B cell (primary cell): ENCODE measurements around the gene SCN2B. TPM values are rescaled to one million over a fixed set of nuclear protein-coding genes. Genes with fewer than 3 reads are reported as not detected.

Experiments used
- ATAC-seq: fragments of 200-7000 bp; cut with Tn5 transposase; one replicate; pipeline ENCODE4 v1.10.0; 2021; ENCODE audit warnings: low read depth, mild to moderate bottlenecking, moderate number of reproducible peaks, moderate library complexity
- CTCF ChIA-PET: fragments of 350-600 bp; sonication (Branson Sonifier 250); formaldehyde crosslinking; loops from one replicate; lab custom pipeline; 2021; ENCODE audit warnings: antibody characterized with exemption, inconsistent platforms; lab: Charles Lee
- POLR2A ChIA-PET: fragments of 350-600 bp; sonication (Branson Sonifier 250); formaldehyde crosslinking; loops from one replicate; lab custom pipeline; 2021; ENCODE audit warnings: antibody characterized with exemption; lab: Charles Lee
- DNase-seq: peaks from one replicate; pipeline ENCODE4 v3.0.0; 2013
- H2AFZ ChIP-seq: 2 replicates; pipeline ENCODE4 v1.6.1; 2012; ENCODE audit warnings: mild to moderate bottlenecking, low read depth, low read length; ENCODE audit not compliant: insufficient read depth, poor library complexity, severe bottlenecking
- H3K27ac ChIP-seq, 2 donors: 1 replicate in 1 of 2; 2 replicates in 1 of 2; pipeline ENCODE4 v1.5.1; 2012 to 2013; ENCODE audit warnings: low read length in 2 of 2, mild to moderate bottlenecking in 2 of 2, moderate library complexity in 1 of 2
- H3K27me3 ChIP-seq, 4 experiments: fragments of 200-600 bp in 1 of 4; sonication (generic) in 1 of 4; replicated peaks in 1 of 4; 1 replicate in 2 of 4; 2 replicates in 2 of 4; pipeline versions ENCODE4 v1.6.1 to v1.7.0; 2013 to 2016; ENCODE audit warnings: low read length in 3 of 4, mild to moderate bottlenecking in 2 of 4, mixed read lengths in 1 of 4, moderate library complexity in 1 of 4; ENCODE audit not compliant: insufficient read depth in 4 of 4, control insufficient read depth in 3 of 4; ENCODE audit errors: control extremely low read depth in 1 of 4
- H3K36me3 ChIP-seq, 2 experiments: replicated peaks in 1 of 2; 1 replicate in 1 of 2; 2 replicates in 1 of 2; pipeline versions ENCODE4 v1.6.1 to v1.7.1; 2013; ENCODE audit warnings: low read length in 1 of 2; ENCODE audit not compliant: insufficient read depth in 2 of 2, control insufficient read depth in 1 of 2; ENCODE audit errors: control extremely low read depth in 1 of 2, extremely low read depth in 1 of 2
- H3K4me1 ChIP-seq, 2 donors: fragments of 200-600 bp in 1 of 2; sonication (generic) in 1 of 2; 1 replicate in 1 of 2; 2 replicates in 1 of 2; pipeline versions ENCODE4 v1.5.1 to v1.6.1; 2013 to 2017; ENCODE audit warnings: low read length in 2 of 2; ENCODE audit not compliant: control insufficient read depth in 2 of 2, insufficient read depth in 2 of 2
- H3K4me2 ChIP-seq: replicated peaks from 2 replicates; pipeline ENCODE3; 2012; ENCODE audit warnings: mild to moderate bottlenecking, low read depth, low read length; ENCODE audit not compliant: poor library complexity, severe bottlenecking
- H3K4me3 ChIP-seq, 5 experiments: fragments of 200-600 bp in 1 of 5; sonication (generic) in 1 of 5; 1 replicate in 3 of 5; 2 replicates in 2 of 5; pipeline versions ENCODE4 v1.5.1 to v1.7.0; 2011 to 2016; ENCODE audit warnings: low read length in 4 of 5, mild to moderate bottlenecking in 4 of 5, low read depth in 2 of 5, control low read depth in 1 of 5, moderate library complexity in 1 of 5; ENCODE audit not compliant: insufficient read depth in 1 of 5; ENCODE audit errors: control extremely low read depth in 1 of 5, extremely low read depth in 1 of 5
- H3K79me2 ChIP-seq: fragments of 200-600 bp; sonication (generic); one replicate; pipeline ENCODE4 v1.6.0; 2016; ENCODE audit warnings: low read length; ENCODE audit not compliant: control insufficient read depth, insufficient read depth
- H3K9ac ChIP-seq: fragments of 200-600 bp; sonication (generic); 2 replicates; pipeline ENCODE4 v1.6.1; 2017; ENCODE audit warnings: mild to moderate bottlenecking, low read length, moderate library complexity
- H3K9me3 ChIP-seq, 3 donors: one replicate each; pipeline versions ENCODE4 v1.6.1 to v1.7.1; 2013; ENCODE audit warnings: low read length in 2 of 3; ENCODE audit not compliant: control insufficient read depth in 2 of 3, insufficient read depth in 1 of 3; ENCODE audit errors: control extremely low read depth in 1 of 3
- H4K20me1 ChIP-seq: 2 replicates; pipeline ENCODE4 v1.6.0; 2012; ENCODE audit warnings: mild to moderate bottlenecking, low read length; ENCODE audit not compliant: insufficient read depth, control insufficient read depth, poor library complexity, severe bottlenecking
- H3K27ac Mint-ChIP-seq: one replicate; pipeline ENCODE4 v1.8.0; 2021; ENCODE audit warnings: mixed read lengths
- H3K27me3 Mint-ChIP-seq: one replicate; pipeline ENCODE4 v1.8.0; 2021; ENCODE audit warnings: mixed read lengths
- H3K4me1 Mint-ChIP-seq: one replicate; pipeline ENCODE4 v1.8.0; 2021; ENCODE audit warnings: mixed read lengths
- H3K4me3 Mint-ChIP-seq: one replicate; pipeline ENCODE4 v1.8.0; 2021; ENCODE audit warnings: mixed read lengths
- H3K9me3 Mint-ChIP-seq: one replicate; pipeline ENCODE4 v1.8.0; 2022; ENCODE audit warnings: mixed read lengths; ENCODE audit not compliant: insufficient read depth
- EZH2 ChIP-seq: IDR thresholded peaks from 2 replicates; pipeline ENCODE4 v1.6.1; 2012; ENCODE audit warnings: borderline replicate concordance, low read depth, mild to moderate bottlenecking, moderate library complexity, low read length; ENCODE audit not compliant: insufficient read depth, poor library complexity, severe bottlenecking
- WGBS: methylation state at CpG from one replicate; pipeline ENCODE4 v1.1.5; 2013; ENCODE audit warnings: missing lambda C conversion rate; ENCODE audit not compliant: insufficient coverage; 5-methylcytosine and 5-hydroxymethylcytosine counted together
- intact Hi-C: fragments of 100-400 bp; cut with micrococcal nuclease; formaldehyde crosslinking; loops from one replicate; pipeline ENCODE4 v1.10.0; 2022
- polyA minus RNA-seq: library from RNA; depleted of rRNA, polyadenylated mRNA; stranded (reverse); fragments of >200 nt; gene quantifications from 2 replicates; pipeline ENCODE4 v1.2.3, GENCODE V29; 2012
- polyA plus RNA-seq: library from polyadenylated mRNA; depleted of rRNA; stranded (reverse); fragments of >200 nt; gene quantifications from 2 replicates; pipeline ENCODE4 v1.2.3, GENCODE V29; 2012
- total RNA-seq, 2 donors: library from RNA; stranded (reverse); fragments of 120-200 nt in 1 of 2; gene quantifications; 1 replicate in 1 of 2; 2 replicates in 1 of 2; pipeline versions ENCODE4 v1.2.3 to v1.2.4, GENCODE V29; 2013 to 2022
- TF ChIP-seq, protein P1 (sequence below): fragments of 200-600 bp; IDR thresholded peaks from one replicate; pipeline ENCODE4 v1.8.0; 2022; ENCODE audit warnings: antibody characterized with exemption, mild to moderate bottlenecking

SCN2B gene, protein sequence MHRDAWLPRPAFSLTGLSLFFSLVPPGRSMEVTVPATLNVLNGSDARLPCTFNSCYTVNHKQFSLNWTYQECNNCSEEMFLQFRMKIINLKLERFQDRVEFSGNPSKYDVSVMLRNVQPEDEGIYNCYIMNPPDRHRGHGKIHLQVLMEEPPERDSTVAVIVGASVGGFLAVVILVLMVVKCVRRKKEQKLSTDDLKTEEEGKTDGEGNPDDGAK
- total RNA-seq (not detected in 2 replicates), polyA plus RNA-seq (not detected in 2 replicates), polyA minus RNA-seq (0.07 TPM in 1 of 2 replicates, not detected in the other)
- total RNA-seq (2013), result 0.05 TPM

DNA sequence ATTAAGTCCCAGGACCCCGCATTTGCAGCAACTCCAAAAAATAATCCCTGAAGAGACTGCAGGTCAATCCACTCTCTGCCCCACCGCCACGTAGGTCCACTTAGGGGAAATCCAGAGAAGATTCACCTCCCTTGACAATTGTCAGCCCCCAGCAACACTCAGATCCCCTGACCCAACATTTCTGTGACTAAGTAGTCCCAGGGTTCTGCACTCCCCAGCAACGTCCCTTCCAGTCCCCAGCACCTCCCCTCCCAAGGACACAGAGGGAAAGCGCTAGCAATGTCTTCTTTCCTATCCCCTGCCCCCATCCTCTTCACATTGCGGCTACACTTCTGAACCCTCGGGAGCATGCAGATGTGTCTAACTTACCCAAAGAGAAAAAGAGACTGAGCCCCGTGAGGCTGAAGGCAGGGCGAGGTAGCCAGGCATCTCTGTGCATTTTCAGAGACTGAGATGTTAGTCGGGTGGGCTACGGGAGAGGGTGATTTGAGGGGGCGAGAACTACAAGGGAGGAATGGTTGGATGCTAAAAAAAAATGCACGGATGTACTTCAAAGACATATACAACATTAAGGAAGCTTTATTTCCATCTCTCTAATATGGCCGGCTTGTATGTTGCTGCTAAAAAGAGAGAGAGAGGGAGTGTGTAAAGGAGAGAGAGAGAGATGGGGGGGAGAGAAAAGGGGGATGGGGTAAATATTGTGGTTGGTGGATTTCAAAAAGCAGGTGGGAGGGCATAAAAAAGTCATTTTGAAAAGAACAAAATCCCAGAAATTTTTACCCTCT, at the start of gene SCN2B:
SCN2B (minus strand) TSS at position 647 of the 785 bp plus-strand sequence; CDS start at position 439, 208 bp downstream.
- Histone ChIP-seq H4K20me1 (no peaks in the 10 kb centered on the region), H3K4me1 (peaks cover 0 to 5% of the 10 kb centered on the region in 2 donors), H3K4me3 (no peak within 1 kb of the TSS), H3K9me3 (no peaks in the 10 kb centered on the region), H2AFZ (no peak within 1 kb of the TSS), H3K27me3 (peaks cover 0 to 15% (median 0%) of the 10 kb centered on the region in 4 experiments), H3K36me3 (no peaks in the 10 kb centered on the region), H3K27ac (no peak within 1 kb of the TSS), H3K4me2 (no peak within 1 kb of the TSS), H3K9ac (no peak within 1 kb of the TSS), H3K79me2 (no peaks in the 10 kb centered on the region)
- no peaks in the 10 kb centered on the region for H3K9me3 Mint-ChIP-seq
- ChIA-PET POLR2A (no interaction called here), CTCF (interaction anchor here (0.8 to 8.8 kb wide), 2 partner anchors 19 to 31 kb away, joined by 3 to 96 read pairs; no protein-coding TSS in a partner anchor)
- H3K27me3 Mint-ChIP-seq, result peaks cover 32% of the 10 kb centered on the region
- no peak within 1 kb of the TSS for H3K4me3 Mint-ChIP-seq
- TF ChIP-seq, protein P1, sequence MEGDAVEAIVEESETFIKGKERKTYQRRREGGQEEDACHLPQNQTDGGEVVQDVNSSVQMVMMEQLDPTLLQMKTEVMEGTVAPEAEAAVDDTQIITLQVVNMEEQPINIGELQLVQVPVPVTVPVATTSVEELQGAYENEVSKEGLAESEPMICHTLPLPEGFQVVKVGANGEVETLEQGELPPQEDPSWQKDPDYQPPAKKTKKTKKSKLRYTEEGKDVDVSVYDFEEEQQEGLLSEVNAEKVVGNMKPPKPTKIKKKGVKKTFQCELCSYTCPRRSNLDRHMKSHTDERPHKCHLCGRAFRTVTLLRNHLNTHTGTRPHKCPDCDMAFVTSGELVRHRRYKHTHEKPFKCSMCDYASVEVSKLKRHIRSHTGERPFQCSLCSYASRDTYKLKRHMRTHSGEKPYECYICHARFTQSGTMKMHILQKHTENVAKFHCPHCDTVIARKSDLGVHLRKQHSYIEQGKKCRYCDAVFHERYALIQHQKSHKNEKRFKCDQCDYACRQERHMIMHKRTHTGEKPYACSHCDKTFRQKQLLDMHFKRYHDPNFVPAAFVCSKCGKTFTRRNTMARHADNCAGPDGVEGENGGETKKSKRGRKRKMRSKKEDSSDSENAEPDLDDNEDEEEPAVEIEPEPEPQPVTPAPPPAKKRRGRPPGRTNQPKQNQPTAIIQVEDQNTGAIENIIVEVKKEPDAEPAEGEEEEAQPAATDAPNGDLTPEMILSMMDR, result no peak
- no peak for TF ChIP-seq EZH2
- DNase-seq, result no peak
- WGBS, result 75% methylated on average over 7 of the region's 14 CpGs
- intact Hi-C loops, result no loop called here
- ATAC-seq, result no peak
- peaks cover 3% of the 10 kb centered on the region for H3K4me1 Mint-ChIP-seq
- H3K27ac Mint-ChIP-seq, result no peak within 1 kb of the TSS
